ENCODE results near the gene PLCB1. TPM values are rescaled to one million over a fixed set of nuclear protein-coding genes. Genes with fewer than 3 reads are reported as not detected.

PLCB1 gene
- total and polyA plus RNA-seq, 2 of the 4 experiments (the other 2 are of a cell fraction), result 5.6 to 16.1 TPM

DNA sequence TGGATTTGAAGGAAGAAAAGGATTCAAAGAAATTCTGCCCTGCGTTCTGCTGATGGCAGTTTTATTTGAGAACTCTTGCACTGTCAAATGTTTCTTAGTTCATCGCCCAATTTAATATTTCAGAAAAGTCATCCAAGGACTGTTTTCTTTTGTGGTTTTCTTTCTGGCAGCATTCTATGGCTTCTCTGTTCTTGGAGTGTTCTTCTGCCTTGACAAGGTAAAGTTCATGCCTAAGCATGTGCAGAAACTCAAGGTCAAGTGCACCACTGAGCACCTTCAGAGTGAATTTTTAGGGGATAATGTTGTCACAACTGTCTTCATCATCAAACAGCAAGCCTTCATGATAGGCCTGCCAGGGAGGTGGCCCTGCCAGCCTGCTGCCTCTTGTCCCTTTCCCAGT is 225.6 kb downstream of the PLCB1 start:
- Histone ChIP-seq H3K36me3 (ENCODE audit: control insufficient read depth, insufficient read depth, low read length) (no peaks in the 10 kb centered on the region), H3K79me1 (ENCODE audit: low read depth in 1 of 2, low read length in 2 of 2) (no peaks in the 10 kb centered on the region), H3K56ac (ENCODE audit: extremely low read depth, insufficient read depth, low read length) (no peak overlapping the region), H3K9me3 (ENCODE audit: control insufficient read depth, insufficient read depth, low read length) (no peaks in the 10 kb centered on the region), H3K4me2 (ENCODE audit: low read depth, low read length) (no peak overlapping the region), H3K9ac (ENCODE audit: low read depth, low read length) (no peak overlapping the region), H4K8ac (ENCODE audit: low read depth in 2 of 2, low read length in 2 of 2) (no peak overlapping the region), H4K91ac (ENCODE audit: insufficient read depth, low read depth, low read length) (no peak overlapping the region), H4K20me1 (ENCODE audit: insufficient read depth, low read length) (no peaks in the 10 kb centered on the region), H3K23ac (ENCODE audit: low read depth, low read length) (no peak overlapping the region; the same call in 1 of the 2 replicates), H4K5ac (ENCODE audit: low read depth, low read length) (no peak overlapping the region), H3K4ac (ENCODE audit: low read depth, low read length) (no peak overlapping the region), H3K4me3 (ENCODE audit: insufficient read depth, low read depth, low read length) (no peak overlapping the region), H3K18ac (ENCODE audit: low read depth, low read length) (no peak overlapping the region), H2AFZ (replicated peaks; ENCODE audit: low read length, poor library complexity) (no peak overlapping the region), H3K27me3 (ENCODE audit: control insufficient read depth, insufficient read depth, low read length) (no peaks in the 10 kb centered on the region), H3K9me1 (ENCODE audit: insufficient read depth, low read length) (no peaks in the 10 kb centered on the region), H3K14ac (replicated peaks; ENCODE audit: low read depth, low read length) (no peak overlapping the region), H2BK20ac (ENCODE audit: low read depth, low read length) (no peak overlapping the region), H2BK15ac (ENCODE audit: low read depth, low read length) (no peak overlapping the region), H2BK120ac (ENCODE audit: low read depth, low read length) (no peak overlapping the region), H2BK5ac (ENCODE audit: low read depth, low read length, poor library complexity, severe bottlenecking) (no peak overlapping the region), H3K27ac (ENCODE audit: insufficient read depth, low read length) (no peak overlapping the region), H2AK5ac (ENCODE audit: low read depth, low read length) (no peak overlapping the region), H3K4me1 (ENCODE audit: control insufficient read depth, insufficient read depth, low read length) (no peaks in the 10 kb centered on the region), H2AK9ac (replicated peaks; ENCODE audit: low read depth, low read length, poor library complexity) (no peak overlapping the region)
- no peak for TF ChIP-seq POLR2A (IDR thresholded peaks at IDR 0.05; ENCODE audit: low read depth, low read length)
- no peak for TF ChIP-seq MAFK (IDR thresholded peaks at IDR 0.05; ENCODE audit: low read depth, low read length)
- no peak for TF ChIP-seq RFX5 (IDR thresholded peaks at IDR 0.05; ENCODE audit: low read depth, low read length)
- no peak for TF ChIP-seq MAZ (IDR thresholded peaks at IDR 0.05; ENCODE audit: borderline replicate concordance, low read depth, low read length)
- no peak for TF ChIP-seq SMC3 (IDR thresholded peaks at IDR 0.05; ENCODE audit: low read depth, low read length)
- TF ChIP-seq, protein P1, sequence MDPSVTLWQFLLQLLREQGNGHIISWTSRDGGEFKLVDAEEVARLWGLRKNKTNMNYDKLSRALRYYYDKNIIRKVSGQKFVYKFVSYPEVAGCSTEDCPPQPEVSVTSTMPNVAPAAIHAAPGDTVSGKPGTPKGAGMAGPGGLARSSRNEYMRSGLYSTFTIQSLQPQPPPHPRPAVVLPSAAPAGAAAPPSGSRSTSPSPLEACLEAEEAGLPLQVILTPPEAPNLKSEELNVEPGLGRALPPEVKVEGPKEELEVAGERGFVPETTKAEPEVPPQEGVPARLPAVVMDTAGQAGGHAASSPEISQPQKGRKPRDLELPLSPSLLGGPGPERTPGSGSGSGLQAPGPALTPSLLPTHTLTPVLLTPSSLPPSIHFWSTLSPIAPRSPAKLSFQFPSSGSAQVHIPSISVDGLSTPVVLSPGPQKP (IDR thresholded peaks at IDR 0.05; ENCODE audit: borderline replicate concordance, low read depth, low read length), result no peak
- TF ChIP-seq, protein P2, sequence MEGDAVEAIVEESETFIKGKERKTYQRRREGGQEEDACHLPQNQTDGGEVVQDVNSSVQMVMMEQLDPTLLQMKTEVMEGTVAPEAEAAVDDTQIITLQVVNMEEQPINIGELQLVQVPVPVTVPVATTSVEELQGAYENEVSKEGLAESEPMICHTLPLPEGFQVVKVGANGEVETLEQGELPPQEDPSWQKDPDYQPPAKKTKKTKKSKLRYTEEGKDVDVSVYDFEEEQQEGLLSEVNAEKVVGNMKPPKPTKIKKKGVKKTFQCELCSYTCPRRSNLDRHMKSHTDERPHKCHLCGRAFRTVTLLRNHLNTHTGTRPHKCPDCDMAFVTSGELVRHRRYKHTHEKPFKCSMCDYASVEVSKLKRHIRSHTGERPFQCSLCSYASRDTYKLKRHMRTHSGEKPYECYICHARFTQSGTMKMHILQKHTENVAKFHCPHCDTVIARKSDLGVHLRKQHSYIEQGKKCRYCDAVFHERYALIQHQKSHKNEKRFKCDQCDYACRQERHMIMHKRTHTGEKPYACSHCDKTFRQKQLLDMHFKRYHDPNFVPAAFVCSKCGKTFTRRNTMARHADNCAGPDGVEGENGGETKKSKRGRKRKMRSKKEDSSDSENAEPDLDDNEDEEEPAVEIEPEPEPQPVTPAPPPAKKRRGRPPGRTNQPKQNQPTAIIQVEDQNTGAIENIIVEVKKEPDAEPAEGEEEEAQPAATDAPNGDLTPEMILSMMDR (conservative IDR thresholded peaks at IDR 0.05; ENCODE audit: low read depth, low read length), result no peak
- TF ChIP-seq FOS (IDR thresholded peaks at IDR 0.05; ENCODE audit: low read depth, low read length), result no peak
- no peak for TF ChIP-seq CHD1 (IDR thresholded peaks at IDR 0.05; ENCODE audit: low read depth, low read length)
- no peak for TF ChIP-seq RAD21 (IDR thresholded peaks at IDR 0.05; ENCODE audit: low read length)
- TF ChIP-seq NFE2L2 (IDR thresholded peaks at IDR 0.05; ENCODE audit: low read depth, low read length), result no peak
- TF ChIP-seq BHLHE40 (IDR thresholded peaks at IDR 0.05; ENCODE audit: low read depth, low read length), result no peak
- no peak for TF ChIP-seq CEBPB (IDR thresholded peaks at IDR 0.05; ENCODE audit: low read depth, low read length)
- TF ChIP-seq, protein P3, sequence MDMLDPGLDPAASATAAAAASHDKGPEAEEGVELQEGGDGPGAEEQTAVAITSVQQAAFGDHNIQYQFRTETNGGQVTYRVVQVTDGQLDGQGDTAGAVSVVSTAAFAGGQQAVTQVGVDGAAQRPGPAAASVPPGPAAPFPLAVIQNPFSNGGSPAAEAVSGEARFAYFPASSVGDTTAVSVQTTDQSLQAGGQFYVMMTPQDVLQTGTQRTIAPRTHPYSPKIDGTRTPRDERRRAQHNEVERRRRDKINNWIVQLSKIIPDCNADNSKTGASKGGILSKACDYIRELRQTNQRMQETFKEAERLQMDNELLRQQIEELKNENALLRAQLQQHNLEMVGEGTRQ (IDR thresholded peaks at IDR 0.05; ENCODE audit: low read depth, low read length), result no peak
- no peak for TF ChIP-seq RCOR1 (IDR thresholded peaks at IDR 0.05; ENCODE audit: insufficient replicate concordance, low read length)
- no peak for TF ChIP-seq MXI1 (IDR thresholded peaks at IDR 0.05; ENCODE audit: borderline replicate concordance, low read depth, low read length)
- in situ Hi-C loops (cut with MboI; ENCODE audit: low sequenced_read_pairs) (no loop called here), dilution Hi-C loops (cut with HindIII; ENCODE audit: low sequenced_read_pairs, unreplicated experiment) (no loop called here), intact Hi-C loops (cut with micrococcal nuclease) (no loop called here)
- no CpG with 5 or more reads among the region's 2 CpGs for WGBS, 2 experiments (ENCODE audit: extremely low coverage in 2 of 2, insufficient read length in 1 of 2)
- ChIA-PET CTCF (no interaction called here), POLR2A (ENCODE audit: unreplicated experiment) (no interaction called here)
- no peak for ATAC-seq (ENCODE audit: low read depth)
- no TSS peak for BruUV-seq (replicated peaks)
- no peak for DNase-seq
